GM13977 (cell line): Measurements from ENCODE around the gene RASGRP3.

Source experiments
- DNase-seq: peaks from one replicate; pipeline ENCODE4 v3.0.0; 2012; ENCODE audit warnings: low spot score
- CTCF ChIP-seq: IDR thresholded peaks from 2 replicates; pipeline ENCODE4 v1.5.1; 2012; ENCODE audit warnings: mild to moderate bottlenecking, control low read depth; ENCODE audit not compliant: insufficient read depth; ENCODE audit errors: extremely low read depth, missing control alignments
- in situ Hi-C: fragments of 300-500 bp; cut with MboI; formaldehyde crosslinking; loops from one replicate; pipeline ENCODE4 v1.12.0; 2022; ENCODE audit warnings: low sequenced_read_pairs, low pct_unique_long_range_greater_than_20kb, mixed read lengths, inconsistent platforms; ENCODE audit not compliant: unreplicated experiment

RASGRP3 gene

GRCh38 chr2:33535421-33535820 lies 59.0 kb downstream of the RASGRP3 start:
- in situ Hi-C loops, result no loop called here
- TF ChIP-seq CTCF, result no peak
- DNase-seq, result no peak

- in situ Hi-C loops, result no loop called here
- TF ChIP-seq CTCF, result no peak
- no peak for DNase-seq
Observed at GRCh38 chr2:33541243-33541642, 64.8 kb downstream of the RASGRP3 start.

GRCh38 chr2:33550206-33550605 lies 73.8 kb downstream of the RASGRP3 start:
- in situ Hi-C loops, result no loop called here
- no peak for DNase-seq
- TF ChIP-seq CTCF, result no peak

GRCh38 chr2:33552758-33553461 lies 76.5 kb downstream of the RASGRP3 start:
- in situ Hi-C loops, result no loop called here

GRCh38 chr2:33555681-33556080 lies 79.2 kb downstream of the RASGRP3 start:
- no peak for TF ChIP-seq CTCF
- no peak for DNase-seq
- in situ Hi-C loops, result no loop called here

More at GRCh38 chr2:33552758-33553461, 76.5 kb downstream of the RASGRP3 start:
- DNase-seq, result no peak
- TF ChIP-seq CTCF, result no peak

- in situ Hi-C loops, result no loop called here
- no peak for DNase-seq
- no peak for TF ChIP-seq CTCF
Observed at GRCh38 chr2:33559328-33559727, 82.9 kb downstream of the RASGRP3 start.

- in situ Hi-C loops, result no loop called here
- TF ChIP-seq CTCF, result no peak
- no peak for DNase-seq
Observed at GRCh38 chr2:33560017-33560416, 83.6 kb downstream of the RASGRP3 start.
